Panc1 (cell line): ENCODE data around the gene HELZ2. TPM values are rescaled to one million over a fixed set of nuclear protein-coding genes. Genes with fewer than 3 reads are reported as not detected.

Experiments used
- ATAC-seq: fragments of 200-7000 bp; cut with Tn5 transposase; 2 replicates; pipeline ENCODE4 v1.9.1; 2020; ENCODE audit warnings: mild to moderate bottlenecking, moderate library complexity
- BruUV-seq: library from RNA; stranded (reverse); fragments of 400-500 nt; replicated peaks from 2 replicates; lab custom pipeline; 2021; lab: Mats Ljungman, UMichigan
- CTCF ChIA-PET: fragments of 300-600 bp; sonication (Branson Sonifier 250); formaldehyde crosslinking; loops from one replicate; lab custom pipeline; 2022; ENCODE audit warnings: antibody characterized with exemption; lab: Charles Lee
- POLR2A ChIA-PET: fragments of 300-600 bp; sonication (Branson Sonifier 250); formaldehyde crosslinking; loops from one replicate; lab custom pipeline; 2022; ENCODE audit warnings: antibody characterized with exemption; lab: Charles Lee
- DNase-seq: peaks from one replicate; pipeline ENCODE4 v3.0.0-alpha.2; 2010; ENCODE audit warnings: low read depth, low spot score
- H3K27ac ChIP-seq: 2 replicates; pipeline ENCODE4 v1.5.1; 2011; ENCODE audit warnings: mild to moderate bottlenecking, low read length, inconsistent platforms
- H3K27me3 ChIP-seq: fragments of 200-500 bp; sonication (Bioruptor generic); 2 replicates; pipeline ENCODE4 v1.6.0; 2014; ENCODE audit warnings: low read length, inconsistent platforms; ENCODE audit not compliant: control insufficient read depth, insufficient read depth
- H3K36me3 ChIP-seq: fragments of 200-500 bp; sonication (Bioruptor generic); 2 replicates; pipeline ENCODE4 v1.5.1; 2014; ENCODE audit warnings: inconsistent platforms, mild to moderate bottlenecking, low read length, moderate library complexity; ENCODE audit not compliant: control insufficient read depth, insufficient read depth
- H3K4me1 ChIP-seq: 2 replicates; pipeline ENCODE4 v1.5.1; 2011; ENCODE audit warnings: inconsistent platforms, mild to moderate bottlenecking, low read length, moderate library complexity; ENCODE audit not compliant: control insufficient read depth, insufficient read depth
- H3K4me3 ChIP-seq, 2 experiments: 2 replicates each; pipeline ENCODE4 v1.5.1; 2011 to 2012; ENCODE audit warnings: low read depth in 2 of 2, low read length in 2 of 2, mild to moderate bottlenecking in 2 of 2, inconsistent platforms in 1 of 2, moderate library complexity in 1 of 2
- H3K9me3 ChIP-seq: fragments of 200-500 bp; sonication (Bioruptor generic); 2 replicates; pipeline ENCODE4 v1.5.1; 2014; ENCODE audit warnings: low read depth, mild to moderate bottlenecking, inconsistent platforms, low read length, moderate library complexity; ENCODE audit not compliant: control insufficient read depth, insufficient read depth
- POLR2AphosphoS5 ChIP-seq: IDR thresholded peaks from 2 replicates; pipeline ENCODE4 v1.6.1; 2012; ENCODE audit warnings: mild to moderate bottlenecking, low read depth, low read length, moderate library complexity
- SIN3A ChIP-seq: IDR thresholded peaks from 2 replicates; pipeline ENCODE4 v1.6.1; 2012; ENCODE audit warnings: low read depth, mild to moderate bottlenecking, low read length, moderate library complexity, borderline replicate concordance; ENCODE audit not compliant: insufficient read depth
- TCF7L2 ChIP-seq: IDR thresholded peaks from 2 replicates; pipeline ENCODE4 v1.6.1; 2011; ENCODE audit warnings: mild to moderate bottlenecking, low read depth, low read length, inconsistent platforms
- in situ Hi-C: cut with HindIII; loops from 2 replicates; pipeline ENCODE4 v1.10.0; 2016; ENCODE audit warnings: low sequenced_read_pairs, low pct_unique_long_range_greater_than_20kb
- intact Hi-C: fragments of 100-400 bp; cut with micrococcal nuclease; formaldehyde crosslinking; loops from one replicate; pipeline ENCODE4 v1.10.0; 2022; ENCODE audit not compliant: unreplicated experiment
- total RNA-seq: library from RNA; stranded (reverse); gene quantifications from one replicate; pipeline ENCODE4 v1.2.1, GENCODE V29; 2021; ENCODE audit not compliant: unreplicated experiment
- TF ChIP-seq, protein P1 (sequence below): fragments of 450-650 bp; IDR thresholded peaks from 2 replicates; pipeline ENCODE4 v1.5.1; 2017; ENCODE audit warnings: mild to moderate bottlenecking
- TF ChIP-seq, protein P2 (sequence below), 2 experiments: IDR thresholded peaks; 2 replicates each; pipeline ENCODE4 v1.6.1; 2011 to 2012; ENCODE audit warnings: low read depth in 2 of 2, control low read depth in 1 of 2, low read length in 1 of 2, mild to moderate bottlenecking in 1 of 2, moderate library complexity in 1 of 2; ENCODE audit not compliant: insufficient read depth in 1 of 2

The HELZ2 gene
- total RNA-seq, 1 experiment from 2014 or later, result 41.5 TPM

DNA sequence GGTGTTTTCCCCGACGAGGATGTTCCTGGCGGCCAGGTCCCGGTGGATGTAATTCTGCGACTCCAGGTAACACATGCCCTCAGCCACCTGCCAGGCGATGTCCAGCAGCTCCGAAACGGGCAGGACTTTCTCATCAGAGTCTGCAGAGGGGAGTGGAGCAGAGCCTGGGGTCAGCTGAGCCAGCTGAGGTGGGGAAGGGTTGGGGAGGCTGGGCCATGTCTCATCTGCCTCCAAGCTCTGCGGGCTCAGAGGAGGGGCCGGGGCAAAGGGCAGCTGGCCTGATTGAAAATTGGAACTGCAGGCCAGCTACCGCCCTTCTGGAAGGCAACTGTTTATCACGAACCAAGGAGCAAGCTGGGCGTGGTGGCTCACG lies 43.3 kb downstream of the HELZ2 start:
- no peaks in the 10 kb centered on the region for H3K36me3 ChIP-seq
- CTCF ChIA-PET, result no interaction called here
- in situ Hi-C loops (loop anchor here (10.0 kb wide), 1 partner anchor 64 kb away; no protein-coding TSS in a partner anchor), intact Hi-C loops (no loop called here)
- no TSS peak for BruUV-seq
- H3K4me3 ChIP-seq, result no peak overlapping the region
- H3K9me3 ChIP-seq, result no peaks in the 10 kb centered on the region
- H3K27ac ChIP-seq, result no peak overlapping the region
- H3K27me3 ChIP-seq, result no peaks in the 10 kb centered on the region
- POLR2A ChIA-PET, result interaction anchor here (0.7 kb wide), 1 partner anchor 298 kb away, joined by 4 read pairs; no protein-coding TSS in a partner anchor
- DNase-seq (no peak), ATAC-seq (no peak)
- no peak for TF ChIP-seq POLR2AphosphoS5
- TF ChIP-seq TCF7L2, result no peak
- TF ChIP-seq SIN3A, result no peak
- TF ChIP-seq, protein P1, sequence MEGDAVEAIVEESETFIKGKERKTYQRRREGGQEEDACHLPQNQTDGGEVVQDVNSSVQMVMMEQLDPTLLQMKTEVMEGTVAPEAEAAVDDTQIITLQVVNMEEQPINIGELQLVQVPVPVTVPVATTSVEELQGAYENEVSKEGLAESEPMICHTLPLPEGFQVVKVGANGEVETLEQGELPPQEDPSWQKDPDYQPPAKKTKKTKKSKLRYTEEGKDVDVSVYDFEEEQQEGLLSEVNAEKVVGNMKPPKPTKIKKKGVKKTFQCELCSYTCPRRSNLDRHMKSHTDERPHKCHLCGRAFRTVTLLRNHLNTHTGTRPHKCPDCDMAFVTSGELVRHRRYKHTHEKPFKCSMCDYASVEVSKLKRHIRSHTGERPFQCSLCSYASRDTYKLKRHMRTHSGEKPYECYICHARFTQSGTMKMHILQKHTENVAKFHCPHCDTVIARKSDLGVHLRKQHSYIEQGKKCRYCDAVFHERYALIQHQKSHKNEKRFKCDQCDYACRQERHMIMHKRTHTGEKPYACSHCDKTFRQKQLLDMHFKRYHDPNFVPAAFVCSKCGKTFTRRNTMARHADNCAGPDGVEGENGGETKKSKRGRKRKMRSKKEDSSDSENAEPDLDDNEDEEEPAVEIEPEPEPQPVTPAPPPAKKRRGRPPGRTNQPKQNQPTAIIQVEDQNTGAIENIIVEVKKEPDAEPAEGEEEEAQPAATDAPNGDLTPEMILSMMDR, result no peak
- TF ChIP-seq, protein P2, sequence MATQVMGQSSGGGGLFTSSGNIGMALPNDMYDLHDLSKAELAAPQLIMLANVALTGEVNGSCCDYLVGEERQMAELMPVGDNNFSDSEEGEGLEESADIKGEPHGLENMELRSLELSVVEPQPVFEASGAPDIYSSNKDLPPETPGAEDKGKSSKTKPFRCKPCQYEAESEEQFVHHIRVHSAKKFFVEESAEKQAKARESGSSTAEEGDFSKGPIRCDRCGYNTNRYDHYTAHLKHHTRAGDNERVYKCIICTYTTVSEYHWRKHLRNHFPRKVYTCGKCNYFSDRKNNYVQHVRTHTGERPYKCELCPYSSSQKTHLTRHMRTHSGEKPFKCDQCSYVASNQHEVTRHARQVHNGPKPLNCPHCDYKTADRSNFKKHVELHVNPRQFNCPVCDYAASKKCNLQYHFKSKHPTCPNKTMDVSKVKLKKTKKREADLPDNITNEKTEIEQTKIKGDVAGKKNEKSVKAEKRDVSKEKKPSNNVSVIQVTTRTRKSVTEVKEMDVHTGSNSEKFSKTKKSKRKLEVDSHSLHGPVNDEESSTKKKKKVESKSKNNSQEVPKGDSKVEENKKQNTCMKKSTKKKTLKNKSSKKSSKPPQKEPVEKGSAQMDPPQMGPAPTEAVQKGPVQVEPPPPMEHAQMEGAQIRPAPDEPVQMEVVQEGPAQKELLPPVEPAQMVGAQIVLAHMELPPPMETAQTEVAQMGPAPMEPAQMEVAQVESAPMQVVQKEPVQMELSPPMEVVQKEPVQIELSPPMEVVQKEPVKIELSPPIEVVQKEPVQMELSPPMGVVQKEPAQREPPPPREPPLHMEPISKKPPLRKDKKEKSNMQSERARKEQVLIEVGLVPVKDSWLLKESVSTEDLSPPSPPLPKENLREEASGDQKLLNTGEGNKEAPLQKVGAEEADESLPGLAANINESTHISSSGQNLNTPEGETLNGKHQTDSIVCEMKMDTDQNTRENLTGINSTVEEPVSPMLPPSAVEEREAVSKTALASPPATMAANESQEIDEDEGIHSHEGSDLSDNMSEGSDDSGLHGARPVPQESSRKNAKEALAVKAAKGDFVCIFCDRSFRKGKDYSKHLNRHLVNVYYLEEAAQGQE (IDR thresholded peaks at IDR 0.05; ENCODE audit: insufficient read depth in 1 of 2, low read depth in 2 of 2, low read length in 1 of 2), result no peak
- H3K4me1 ChIP-seq, result peaks cover 3% of the 10 kb centered on the region; the same call in 1 of the 2 replicates

DNA sequence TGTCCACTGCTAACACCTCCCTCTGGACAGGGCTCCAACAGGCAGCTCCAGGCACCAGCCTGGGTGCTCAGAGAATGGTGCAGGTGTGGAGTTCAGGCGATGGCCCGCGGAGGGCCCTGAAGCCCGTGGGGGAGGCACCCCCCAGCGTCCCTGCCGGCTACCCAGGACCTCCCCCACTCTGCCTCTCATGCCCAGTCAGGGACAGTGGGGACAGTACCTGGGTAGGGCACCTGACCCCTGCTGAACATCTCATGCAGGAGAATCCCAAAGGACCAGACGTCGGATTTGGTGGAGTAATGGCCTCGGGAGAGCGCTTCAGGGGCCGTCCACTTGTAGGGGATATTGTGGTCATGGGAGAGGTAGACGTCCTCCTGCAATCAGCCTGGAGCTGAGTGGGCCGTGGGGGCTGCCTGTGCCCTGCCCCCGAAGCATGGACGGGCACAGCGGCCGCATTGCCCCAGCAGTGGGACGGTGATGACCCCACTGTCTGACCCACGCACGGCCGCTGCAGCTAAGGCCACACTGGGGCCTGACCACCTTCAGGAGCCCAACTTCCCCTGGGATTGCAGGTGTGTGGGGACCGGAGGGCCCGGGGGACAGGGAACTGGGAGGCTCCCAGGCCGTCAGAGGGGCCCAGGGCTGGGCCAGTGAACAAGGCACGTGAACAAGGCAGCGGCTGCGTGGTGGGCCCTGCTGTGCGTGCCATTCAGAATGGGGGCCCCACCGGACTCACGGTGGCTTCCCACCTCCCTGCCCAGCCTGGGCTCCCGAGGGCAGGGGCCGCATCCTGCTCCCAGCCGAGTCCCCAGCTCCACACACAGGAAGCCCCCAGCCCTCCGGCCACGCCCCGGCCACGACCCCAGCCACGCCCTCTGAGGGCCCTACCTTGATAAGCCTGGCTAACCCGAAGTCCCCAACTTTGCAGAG lies 43.9 kb downstream of the HELZ2 start:
- Histone ChIP-seq H3K4me3 (no peak overlapping the region), H3K27ac (no peak overlapping the region), H3K4me1 (no peaks in the 10 kb centered on the region), H3K9me3 (no peaks in the 10 kb centered on the region), H3K36me3 (no peaks in the 10 kb centered on the region), H3K27me3 (no peaks in the 10 kb centered on the region)
- TF ChIP-seq TCF7L2 (no peak), POLR2AphosphoS5 (no peak), SIN3A (no peak)
- TF ChIP-seq, protein P1, result no peak
- TF ChIP-seq, protein P2 (IDR thresholded peaks at IDR 0.05; ENCODE audit: insufficient read depth in 1 of 2, low read depth in 2 of 2, low read length in 1 of 2), result no peak
- POLR2A ChIA-PET, result no interaction called here
- CTCF ChIA-PET, result no interaction called here
- intact Hi-C loops, result no loop called here
- DNase-seq, result no peak
- in situ Hi-C loops, result loop anchor here (10.0 kb wide), 1 partner anchor 65 kb away; no protein-coding TSS in a partner anchor
- no TSS peak for BruUV-seq
- peak; percentile 24 for ATAC-seq
